CD4-positive, alpha-beta T cell treated with Interleukin-1 beta for 1 hour (primary cell): ENCODE measurements around the gene SLC40A1.

Experiments
- DNase-seq, 2 donors: peaks; one replicate each; pipeline ENCODE4 v3.0.0-alpha.2; 2020 to 2022

The SLC40A1 gene

GRCh38 chr2:189534854-189535832, 45.4 kb downstream of the SLC40A1 start:
- no peak for DNase-seq

DNA sequence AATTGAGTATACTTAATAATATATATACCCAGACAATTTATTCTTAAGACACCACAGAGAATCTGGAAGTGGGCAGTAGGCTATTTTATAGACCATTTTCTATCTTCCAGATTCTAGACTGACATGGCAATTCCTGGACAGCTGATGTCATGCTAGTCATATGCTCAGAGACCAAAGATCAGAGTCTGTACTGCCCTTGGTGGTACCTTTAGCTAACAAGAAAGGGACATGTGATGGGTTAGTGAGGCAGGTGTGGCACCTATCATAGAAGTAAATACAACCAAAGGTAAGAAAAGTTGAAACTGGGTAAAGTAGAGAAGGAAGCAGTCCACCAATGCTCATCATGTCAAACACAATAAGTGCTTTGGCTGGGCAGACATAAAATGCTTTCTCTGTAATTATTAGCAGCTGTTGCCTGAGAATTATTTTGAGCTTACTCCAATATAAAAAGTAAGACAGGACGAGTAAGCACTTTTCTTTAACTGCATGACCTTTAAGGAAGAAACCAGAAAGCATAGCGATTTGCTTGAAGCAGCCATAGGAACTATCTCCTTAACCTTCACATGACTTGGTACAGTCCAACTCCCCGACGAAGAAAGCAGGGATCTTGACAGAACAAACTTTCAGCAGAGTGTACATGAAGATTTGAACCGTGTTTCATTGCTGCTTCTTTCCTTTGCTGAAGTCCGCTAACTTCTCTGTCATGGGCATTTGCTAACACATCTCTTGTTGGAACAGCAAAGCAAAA, 47.1 kb downstream of the SLC40A1 start:
- DNase-seq: no peak

DNA sequence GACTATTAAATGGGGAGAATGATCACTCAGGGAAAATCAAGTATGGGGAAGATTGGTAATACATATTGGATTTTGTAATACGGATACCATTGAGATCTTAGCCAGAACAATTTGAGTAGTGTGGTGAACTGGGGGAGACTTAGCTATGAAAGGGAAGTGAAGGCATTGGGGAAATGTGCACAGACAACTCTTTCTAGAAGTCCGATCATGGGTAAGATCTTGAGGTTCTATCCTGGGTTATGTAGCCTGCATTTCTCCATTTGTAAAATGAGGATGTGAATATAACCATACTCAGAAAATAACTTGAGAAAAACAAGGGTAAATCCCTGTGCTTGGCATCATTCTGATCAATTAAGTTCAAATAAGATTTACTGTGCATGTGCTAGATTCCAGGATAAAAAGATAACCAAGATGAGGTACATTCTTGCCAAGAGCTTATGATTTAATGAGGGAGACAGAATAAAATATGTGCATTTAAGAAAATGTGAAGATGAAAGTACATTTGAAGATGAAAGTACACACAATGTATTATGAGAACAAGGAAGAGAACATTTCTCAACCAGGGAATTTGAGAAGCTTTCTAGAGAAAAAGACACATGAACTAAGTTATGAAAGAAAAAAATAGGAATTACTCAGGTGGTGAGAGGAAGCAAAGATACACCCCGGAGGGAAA, 49.5 kb downstream of the SLC40A1 start:
- DNase-seq: no peak

DNA sequence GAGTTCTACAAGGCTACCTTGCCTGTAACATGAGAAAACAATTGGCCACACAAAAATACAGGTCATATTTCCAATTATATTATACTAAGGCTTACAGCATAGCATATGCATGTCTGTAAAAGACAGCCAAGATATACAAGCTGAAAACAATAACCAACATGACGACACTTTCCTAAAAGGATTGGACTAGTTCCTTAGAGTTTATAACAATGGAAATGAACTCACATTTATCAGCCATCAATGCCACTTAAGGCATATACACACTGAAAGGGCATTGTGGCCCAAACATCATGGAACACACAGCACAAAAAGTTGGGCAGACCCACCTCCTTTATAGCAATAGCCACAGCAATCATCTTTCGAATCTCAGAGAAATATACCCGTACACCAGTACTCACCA, 52.0 kb downstream of the SLC40A1 start:
- no peak for DNase-seq

- no peak for DNase-seq
These were observed 52.6 kb downstream of the SLC40A1 start for GRCh38 chr2:189527812-189528592.

GRCh38 chr2:189527041-189527750, 53.4 kb downstream of the SLC40A1 start:
- DNase-seq: no peak

DNA sequence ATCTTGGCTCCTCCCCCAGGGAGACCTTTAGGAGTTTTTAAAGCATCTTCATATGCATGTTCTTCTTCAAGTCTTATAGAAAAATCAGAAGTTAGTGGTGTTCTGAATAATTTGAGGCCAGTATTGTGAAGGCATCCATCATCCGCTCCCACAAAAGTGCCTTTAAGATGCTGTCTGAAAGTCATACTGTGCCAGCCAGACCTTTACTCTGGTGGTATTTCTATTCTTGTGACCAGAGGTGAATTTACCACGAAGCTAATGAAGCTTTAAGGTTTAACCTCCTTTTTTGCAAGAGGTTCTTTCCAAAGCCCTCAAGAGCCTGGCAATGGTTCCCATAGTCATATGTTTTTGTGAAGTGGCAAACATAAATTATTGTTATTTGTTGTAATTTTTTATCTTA, 54.3 kb downstream of the SLC40A1 start:
- DNase-seq: no peak

- no peak for DNase-seq
These were observed 55.8 kb downstream of the SLC40A1 start for GRCh38 chr2:189524746-189525145.

GRCh38 chr2:189522435-189523151, 58.0 kb downstream of the SLC40A1 start:
- no peak for DNase-seq

- DNase-seq: no peak
These were observed 58.7 kb downstream of the SLC40A1 start for GRCh38 chr2:189521699-189522434.

- DNase-seq: no peak
These were observed 60.8 kb downstream of the SLC40A1 start for GRCh38 chr2:189519631-189520387.

GRCh38 chr2:189517847-189518535, 62.6 kb downstream of the SLC40A1 start:
- no peak for DNase-seq

- no peak for DNase-seq
These were observed 64.0 kb downstream of the SLC40A1 start for GRCh38 chr2:189516546-189516945.

DNA sequence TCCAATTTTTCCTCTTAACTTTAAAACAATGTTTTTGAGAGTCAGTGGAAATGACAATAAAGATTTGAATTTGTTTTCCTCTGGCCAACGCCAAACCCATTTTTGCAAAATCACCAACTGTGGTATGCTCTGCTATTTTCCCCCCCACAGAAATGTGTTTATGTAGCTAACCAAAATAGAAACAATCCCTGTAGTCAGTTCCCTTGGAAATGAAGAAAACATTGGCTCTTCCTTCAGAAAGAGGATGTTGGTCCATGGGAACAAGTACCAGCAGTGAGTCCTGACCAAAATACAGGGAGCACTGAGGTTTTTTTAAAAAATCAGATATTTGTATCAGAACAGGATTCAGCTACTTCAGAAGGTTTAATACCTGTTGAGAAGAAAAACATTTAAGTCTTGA, 65.3 kb downstream of the SLC40A1 start:
- DNase-seq: no peak

- DNase-seq: no peak
These were observed 66.5 kb downstream of the SLC40A1 start for GRCh38 chr2:189514104-189514503.

GRCh38 chr2:189512879-189513278, 67.7 kb downstream of the SLC40A1 start:
- no peak for DNase-seq

DNA sequence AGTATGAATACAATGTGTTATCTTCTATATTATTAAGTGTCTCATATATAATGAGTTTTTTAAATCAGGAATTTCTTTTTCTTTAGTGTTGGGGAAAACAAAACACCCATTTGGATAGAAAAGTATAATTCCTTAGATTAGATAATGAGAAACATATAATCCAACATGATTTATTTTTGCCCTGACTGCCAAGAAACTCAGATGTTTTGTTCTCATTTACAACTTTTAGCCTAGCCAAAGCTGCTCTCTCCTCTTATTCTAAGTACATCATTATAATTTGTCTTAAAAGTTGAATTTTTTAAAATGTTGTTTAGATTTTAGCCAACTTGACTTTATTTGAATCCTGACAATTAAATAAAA, 68.6 kb downstream of the SLC40A1 start:
- no peak for DNase-seq

DNA sequence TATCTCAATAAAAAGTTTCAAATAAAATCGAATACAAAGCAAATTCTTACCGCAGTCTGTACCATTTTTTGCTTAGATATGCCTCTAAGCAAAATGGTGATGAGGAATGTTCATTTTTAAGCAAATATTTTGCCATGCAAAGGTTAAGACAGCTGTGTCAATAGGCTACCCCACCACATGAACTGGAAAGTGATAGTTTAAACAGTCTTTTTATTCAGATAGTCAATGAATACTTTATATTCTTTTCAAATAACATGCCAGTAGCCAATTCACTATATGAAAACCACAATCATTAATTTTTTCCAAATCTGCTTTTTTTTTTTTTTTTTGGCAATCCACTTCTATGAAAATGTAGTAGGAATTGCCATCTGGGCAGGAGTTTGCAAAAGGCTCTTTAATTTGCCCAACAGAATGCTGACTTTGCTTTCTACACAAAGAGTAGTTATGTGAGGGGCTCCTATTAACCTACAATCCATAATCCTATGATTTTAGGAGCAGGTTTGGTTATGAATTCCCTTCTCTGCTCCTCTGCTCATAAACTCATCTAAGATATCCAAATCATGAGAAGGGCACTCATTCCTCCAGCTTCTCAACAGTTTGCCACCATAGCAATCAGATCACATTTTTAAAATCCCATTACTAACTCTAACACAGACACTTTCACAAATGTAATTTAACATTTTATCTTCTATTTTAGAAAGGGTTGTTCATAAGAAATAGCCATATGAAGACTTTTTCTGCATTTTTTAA, 69.2 kb downstream of the SLC40A1 start:
- DNase-seq: no peak
